Activated CD8-positive, alpha-beta memory T cell treated with anti-CD3 and anti-CD28 coated beads, Interleukin-2, amount 50 U/mL, for 48 hours (primary cell): ENCODE data around the gene AK6.
"Not testable (repeated sequence)": the region's sequence is repeated elsewhere in the genome, so short reads cannot be mapped to it uniquely, and the experiment has no call there.

ENCODE experiments used
- DNase-seq: peaks from one replicate; pipeline ENCODE4 v3.0.0-alpha.2; 2020

AK6 gene

GRCh38 chr5:69369340-69370121, at the start of gene AK6, which contains the start of the genes RAD17 and TAF9:
Gene AK6 (minus strand): TSS chr5:69369520. CDS start chr5:69369490, 30 bp downstream.
Gene RAD17 (plus strand): TSS chr5:69369818. CDS start chr5:69372209, 2,391 bp downstream.
Gene TAF9 (minus strand): TSS chr5:69369520. CDS start chr5:69365737, 3,783 bp downstream.
- peak; percentile 94 for DNase-seq

- DNase-seq, result no peak
These were observed 49.2 kb upstream of the AK6 start for GRCh38 chr5:69418554-69418953.

- no peak for DNase-seq
These were observed 47.4 kb upstream of the AK6 start for GRCh38 chr5:69416699-69417098.

- DNase-seq, result no peak
These were observed 46.9 kb upstream of the AK6 start for GRCh38 chr5:69416180-69416579.

- DNase-seq, result no peak
These were observed 46.3 kb upstream of the AK6 start for GRCh38 chr5:69415584-69415958.

- DNase-seq, result peak; percentile 66
These were observed 45.7 kb upstream of the AK6 start, which contains the start of gene MARVELD2 for GRCh38 chr5:69414885-69415583. Gene MARVELD2 (plus strand): TSS chr5:69415116. CDS start chr5:69419386, 4,270 bp downstream.

- no peak for DNase-seq
These were observed 35.5 kb upstream of the AK6 start for GRCh38 chr5:69404659-69405330.

GRCh38 chr5:69378376-69378775, 9.1 kb upstream of the AK6 start:
- no peak for DNase-seq

- DNase-seq, result no peak
These were observed 5.7 kb upstream of the AK6 start for GRCh38 chr5:69374911-69375446.

GRCh38 chr5:69372394-69372793, 3.1 kb upstream of the AK6 start:
- no peak for DNase-seq

- DNase-seq, result not testable (repeated sequence)
These were observed 1.0 kb upstream of the AK6 start for GRCh38 chr5:69370335-69370734.

GRCh38 chr5:69368458-69369339, 621 bp downstream of the AK6 start:
- DNase-seq, result no peak

- DNase-seq, result no peak
These were observed 1.5 kb downstream of the AK6 start for GRCh38 chr5:69367697-69368279.

- no peak for DNase-seq
These were observed 4.5 kb downstream of the AK6 start for GRCh38 chr5:69364850-69365249.

- no peak for DNase-seq
These were observed 4.9 kb downstream of the AK6 start for GRCh38 chr5:69364414-69364813.

- no peak for DNase-seq
These were observed 8.9 kb downstream of the AK6 start for GRCh38 chr5:69360442-69360841.

- no peak for DNase-seq
These were observed 9.6 kb downstream of the AK6 start for GRCh38 chr5:69359699-69360098.

GRCh38 chr5:69350664-69351063, 18.7 kb downstream of the AK6 start:
- DNase-seq, result no peak

GRCh38 chr5:69343083-69343482, 26.2 kb downstream of the AK6 start:
- no peak for DNase-seq

- no peak for DNase-seq
These were observed 27.7 kb downstream of the AK6 start for GRCh38 chr5:69341520-69342161.

GRCh38 chr5:69335341-69335935, 33.9 kb downstream of the AK6 start:
- DNase-seq, result no peak
